GM12801 (cell line): Measurements from ENCODE around the gene LPCAT1.

Experiments
- CTCF ChIP-seq: IDR thresholded peaks from one replicate; pipeline ENCODE4 v1.5.1; 2011; ENCODE audit warnings: control low read depth; ENCODE audit not compliant: insufficient read length; ENCODE audit errors: extremely low read depth

Gene LPCAT1

DNA sequence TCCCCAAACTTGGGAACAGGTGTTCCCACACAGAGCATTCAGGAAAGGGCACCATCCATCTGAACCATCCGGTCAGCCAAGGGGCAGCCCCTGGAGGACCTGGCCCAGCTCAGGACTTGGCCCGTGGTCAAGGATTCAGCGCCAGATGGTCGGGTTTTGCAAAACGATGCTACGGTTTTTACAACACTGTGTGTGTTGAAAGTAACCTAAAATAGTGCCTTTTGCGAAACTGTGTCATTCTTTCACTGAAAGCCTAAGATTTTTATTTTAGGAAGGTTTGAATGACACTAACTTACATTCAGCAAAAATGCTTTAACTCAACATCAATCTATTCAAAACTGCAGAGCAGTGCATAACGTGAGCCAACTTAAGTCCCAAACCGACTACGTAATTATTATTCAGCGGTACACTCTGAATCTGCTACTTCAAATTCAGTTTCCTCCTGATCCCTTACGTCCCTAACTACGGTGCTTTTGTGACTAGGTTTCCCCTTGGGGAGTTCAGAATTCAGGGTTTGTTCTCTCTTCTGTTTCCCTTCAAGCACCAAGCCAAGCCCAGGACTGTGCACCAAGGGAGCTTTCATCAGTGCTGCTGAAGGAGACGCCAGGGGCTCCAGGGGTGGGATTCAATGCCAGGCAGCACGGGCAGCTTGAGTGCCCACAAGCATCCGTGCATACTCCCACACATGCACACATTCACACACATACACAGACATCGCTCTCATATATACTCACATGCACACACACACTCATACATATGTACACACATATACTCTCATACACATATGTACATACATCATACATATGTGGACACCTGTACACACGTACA lies 25.8 kb downstream of the LPCAT1 start:
- no peak for TF ChIP-seq CTCF

DNA sequence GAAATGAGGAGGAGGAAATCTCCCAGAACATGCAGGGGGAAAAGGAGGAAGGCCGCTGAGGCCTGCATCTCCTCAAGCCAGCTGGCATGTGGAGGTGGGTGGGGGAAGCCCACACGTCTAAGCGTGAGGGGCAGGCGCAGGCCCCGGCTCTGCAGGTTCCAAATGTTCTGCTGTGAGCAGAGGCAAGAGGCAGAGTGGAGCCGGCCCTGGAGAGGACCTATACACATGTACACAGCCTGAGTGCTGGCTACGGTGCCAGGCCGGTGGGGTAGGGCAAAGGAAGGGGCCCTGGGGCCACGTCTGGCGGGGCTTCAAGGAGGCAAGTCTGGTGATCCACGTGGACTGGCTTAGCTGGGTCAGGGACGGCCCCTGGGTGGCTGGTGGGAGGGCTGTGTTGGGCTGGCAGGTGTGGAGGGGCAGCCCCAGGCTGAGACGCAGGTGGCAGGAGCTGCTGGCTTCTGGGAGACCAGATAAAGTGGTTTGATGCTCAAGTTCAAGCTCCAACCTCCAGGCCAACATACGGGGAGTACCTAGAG lies 26.4 kb downstream of the LPCAT1 start:
- no peak for TF ChIP-seq CTCF

DNA sequence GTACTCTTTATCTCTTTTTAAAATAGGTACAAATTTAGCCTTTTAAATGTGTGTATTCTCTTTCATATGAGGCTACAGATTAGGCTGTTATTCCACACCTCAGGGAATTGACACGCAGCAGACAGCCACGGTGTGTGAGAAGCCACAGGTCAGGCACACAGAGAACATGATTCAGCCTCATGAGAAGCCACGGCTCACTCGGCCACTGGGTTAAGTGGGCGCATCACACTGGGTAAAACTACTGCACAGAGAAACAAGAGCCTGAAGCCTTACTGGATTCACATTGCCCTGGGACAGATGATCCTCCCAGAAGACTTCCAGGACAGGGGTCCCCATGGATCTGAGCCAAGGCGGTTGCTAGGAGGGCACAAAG lies 28.2 kb downstream of the LPCAT1 start:
- no peak for TF ChIP-seq CTCF

GRCh38 chr5:1494780-1495524 lies 28.8 kb downstream of the LPCAT1 start:
- no peak for TF ChIP-seq CTCF

GRCh38 chr5:1493941-1494340 lies 29.8 kb downstream of the LPCAT1 start:
- TF ChIP-seq CTCF, result no peak

DNA sequence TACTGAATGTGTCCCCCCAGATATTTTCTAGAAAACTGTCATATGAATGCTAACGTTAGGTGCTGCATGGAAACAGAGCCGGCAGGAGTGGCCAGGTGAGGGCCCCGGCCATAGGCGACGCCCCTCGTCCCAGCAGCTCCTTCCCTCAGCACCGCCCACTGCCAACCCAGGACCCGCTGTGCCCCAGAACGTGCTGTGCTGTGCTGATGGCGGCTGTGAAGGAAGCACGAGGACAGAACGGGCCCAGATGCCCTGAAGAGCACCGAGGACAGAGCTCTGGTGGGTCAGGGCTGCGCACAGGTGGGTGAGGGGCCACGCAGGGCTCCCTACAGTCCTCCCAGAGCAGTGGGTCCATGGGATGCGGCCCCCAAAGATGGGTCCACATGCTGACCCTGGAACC lies 30.3 kb downstream of the LPCAT1 start:
- TF ChIP-seq CTCF, result no peak

- no peak for TF ChIP-seq CTCF
Observed at GRCh38 chr5:1492757-1493156, 31.0 kb downstream of the LPCAT1 start.
